22Rv1 (cell line): ENCODE results near the gene SELPLG.
"Not testable (repeated sequence)": the region's sequence is repeated elsewhere in the genome, so short reads cannot be mapped to it uniquely, and the experiment has no call there.

ENCODE experiments used
- H3K27ac ChIP-seq: fragments of 450-650 bp; 2 replicates; pipeline ENCODE4 v1.5.1; 2017
- ZFX ChIP-seq: fragments of 450-650 bp; IDR thresholded peaks from 2 replicates; pipeline ENCODE4 v1.6.1; 2017; ENCODE audit warnings: antibody characterized with exemption, borderline replicate concordance
- TF ChIP-seq, protein P1 (sequence below): fragments of 450-650 bp; IDR thresholded peaks from 2 replicates; pipeline ENCODE4 v1.5.1; 2017; ENCODE audit warnings: mild to moderate bottlenecking

Gene SELPLG

DNA sequence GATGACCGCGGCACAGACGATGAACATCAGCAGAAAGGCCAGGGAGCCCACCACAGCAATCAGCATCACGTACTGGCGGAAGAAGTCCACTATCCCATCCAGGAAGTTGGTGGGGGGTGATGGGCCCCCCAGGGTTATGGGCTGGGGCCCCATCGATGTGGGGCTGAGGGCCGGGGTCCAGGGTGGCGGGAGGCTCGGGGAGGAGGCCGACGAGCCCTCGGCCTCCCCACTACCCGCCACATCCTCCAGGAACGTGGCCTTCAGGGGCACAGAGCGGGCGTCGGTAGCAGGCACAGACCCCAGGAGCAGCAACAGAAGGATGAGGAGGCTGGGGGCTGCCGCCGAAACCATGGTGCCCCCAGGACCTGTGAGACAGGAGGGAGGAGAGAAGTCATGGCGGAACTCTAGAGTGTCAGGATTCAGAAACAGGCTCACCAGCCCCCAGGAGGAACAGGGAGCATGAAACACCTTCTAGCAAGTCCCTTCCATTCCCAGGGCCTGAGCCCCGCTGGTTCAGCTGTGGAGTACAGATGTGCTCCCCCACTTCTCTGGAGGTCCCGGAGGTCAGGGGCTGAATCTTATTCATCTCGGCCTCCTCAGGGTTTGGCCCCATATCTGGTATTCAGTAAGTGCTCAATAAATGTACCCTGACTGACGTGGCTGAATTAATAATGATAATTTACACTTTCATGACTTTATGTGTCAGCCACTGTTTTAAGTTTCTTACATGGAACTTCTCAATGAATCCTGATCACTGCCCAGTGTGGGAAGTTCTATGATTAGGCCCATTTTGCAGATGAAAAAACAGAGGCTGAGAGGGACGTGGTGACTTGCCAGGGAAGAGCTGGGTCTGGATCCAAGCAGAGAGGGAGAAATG, 41.4 kb downstream of the SELPLG start:
- H3K27ac ChIP-seq, result no peak overlapping the region
- no peak for TF ChIP-seq ZFX
- TF ChIP-seq, protein P1, sequence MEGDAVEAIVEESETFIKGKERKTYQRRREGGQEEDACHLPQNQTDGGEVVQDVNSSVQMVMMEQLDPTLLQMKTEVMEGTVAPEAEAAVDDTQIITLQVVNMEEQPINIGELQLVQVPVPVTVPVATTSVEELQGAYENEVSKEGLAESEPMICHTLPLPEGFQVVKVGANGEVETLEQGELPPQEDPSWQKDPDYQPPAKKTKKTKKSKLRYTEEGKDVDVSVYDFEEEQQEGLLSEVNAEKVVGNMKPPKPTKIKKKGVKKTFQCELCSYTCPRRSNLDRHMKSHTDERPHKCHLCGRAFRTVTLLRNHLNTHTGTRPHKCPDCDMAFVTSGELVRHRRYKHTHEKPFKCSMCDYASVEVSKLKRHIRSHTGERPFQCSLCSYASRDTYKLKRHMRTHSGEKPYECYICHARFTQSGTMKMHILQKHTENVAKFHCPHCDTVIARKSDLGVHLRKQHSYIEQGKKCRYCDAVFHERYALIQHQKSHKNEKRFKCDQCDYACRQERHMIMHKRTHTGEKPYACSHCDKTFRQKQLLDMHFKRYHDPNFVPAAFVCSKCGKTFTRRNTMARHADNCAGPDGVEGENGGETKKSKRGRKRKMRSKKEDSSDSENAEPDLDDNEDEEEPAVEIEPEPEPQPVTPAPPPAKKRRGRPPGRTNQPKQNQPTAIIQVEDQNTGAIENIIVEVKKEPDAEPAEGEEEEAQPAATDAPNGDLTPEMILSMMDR, result no peak

DNA sequence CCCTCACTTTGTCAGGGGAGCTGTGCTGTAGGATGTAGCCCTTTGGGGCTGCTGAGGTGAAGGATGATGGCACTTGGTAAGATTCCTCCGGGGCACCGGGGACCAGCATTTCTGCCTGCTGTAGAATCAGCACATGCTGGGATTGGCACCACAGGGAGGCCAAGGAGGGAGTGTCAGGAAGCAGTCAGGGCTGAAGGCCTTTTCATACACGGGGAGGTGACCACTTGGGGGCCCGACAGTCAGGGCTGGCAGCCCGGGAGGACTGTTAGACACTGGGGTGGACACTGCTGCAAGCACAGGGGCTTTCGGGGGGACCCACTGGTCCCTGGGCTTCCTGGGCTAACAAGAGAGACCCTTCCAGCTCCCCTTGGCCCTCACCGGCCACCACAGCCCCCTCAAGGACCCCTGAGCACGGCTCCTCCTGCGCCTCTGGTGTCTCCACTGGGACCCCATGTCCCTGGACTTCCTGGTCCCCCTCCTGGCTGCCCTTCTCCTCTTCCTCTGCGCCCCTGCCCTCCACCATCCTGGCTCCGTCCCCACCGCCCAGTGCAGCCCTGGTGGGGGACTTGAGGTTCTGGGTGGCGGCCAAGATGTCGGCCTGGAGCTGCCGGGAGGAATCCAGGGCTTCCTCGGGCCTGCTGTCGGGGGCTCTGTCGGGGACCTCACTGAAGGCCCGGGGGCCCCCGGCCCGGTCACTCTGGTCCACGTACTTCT, 42.3 kb downstream of the SELPLG start:
- no peak overlapping the region for H3K27ac ChIP-seq
- TF ChIP-seq ZFX, result no peak
- TF ChIP-seq, protein P1, result no peak

- not testable (repeated sequence) for H3K27ac ChIP-seq
Observed at GRCh38 chr12:108590463-108590862, 43.2 kb downstream of the SELPLG start.

DNA sequence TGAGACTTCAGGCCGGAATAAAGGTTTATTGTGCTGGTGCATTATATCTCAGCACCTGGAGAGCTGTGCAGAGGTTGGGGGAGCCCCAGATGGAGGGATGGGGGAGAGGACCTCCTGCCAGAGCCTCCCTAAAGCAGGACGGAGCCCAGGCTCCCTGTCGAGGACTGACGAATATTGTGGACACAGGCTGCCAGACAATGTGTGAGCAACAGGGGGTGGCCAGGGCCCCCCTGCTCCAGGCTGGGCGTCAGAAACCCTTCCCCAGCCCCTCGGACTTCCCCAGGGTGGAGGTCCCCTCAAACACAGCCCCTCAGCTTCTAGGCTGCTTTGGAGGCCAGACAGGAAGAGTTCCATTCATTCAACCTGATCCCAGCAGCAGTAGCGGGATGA, 43.9 kb downstream of the SELPLG start:
- no peak overlapping the region for H3K27ac ChIP-seq
- TF ChIP-seq, protein P1, result no peak
- no peak for TF ChIP-seq ZFX

- no peak overlapping the region for H3K27ac ChIP-seq
- TF ChIP-seq ZFX, result no peak
- TF ChIP-seq, protein P1, result no peak
Observed at GRCh38 chr12:108589028-108589839, 44.5 kb downstream of the SELPLG start.

DNA sequence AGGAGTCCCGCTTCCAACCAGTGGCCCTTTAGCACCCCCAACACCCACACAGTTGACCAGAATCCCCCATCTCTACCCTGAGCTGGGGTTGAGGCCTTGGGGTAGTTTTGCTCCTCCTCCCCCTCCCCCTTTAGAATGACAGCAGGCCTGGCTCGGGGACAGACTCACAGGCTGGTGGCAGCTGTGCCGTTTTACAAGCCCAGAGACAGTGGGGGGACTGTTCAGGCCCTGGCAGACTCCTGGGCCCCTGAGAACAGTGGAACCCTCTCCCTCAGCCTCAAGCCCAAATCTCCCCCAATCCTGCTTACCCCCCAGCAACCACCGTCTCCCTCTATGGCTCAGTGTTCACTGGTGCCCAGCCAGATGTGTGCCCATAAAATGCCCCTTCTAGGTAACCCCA, 45.9 kb downstream of the SELPLG start:
- TF ChIP-seq, protein P1, result no peak
- no peak for TF ChIP-seq ZFX
- no peak overlapping the region for H3K27ac ChIP-seq

GRCh38 chr12:108586306-108586705, 47.4 kb downstream of the SELPLG start:
- H3K27ac ChIP-seq, result no peak overlapping the region
- TF ChIP-seq ZFX, result no peak
- TF ChIP-seq, protein P1, result no peak
